ENCODE data around the gene GHRH. TPM values are rescaled to one million over a fixed set of nuclear protein-coding genes. Genes with fewer than 3 reads are reported as not detected.

Gene GHRH
- total RNA-seq, 1 donor from 2014 or later, result not detected

- Histone ChIP-seq H3K9ac (ENCODE audit: low read depth in 1 of 3, low read length in 3 of 3) (no peak overlapping the region), H3K36me3 (ENCODE audit: control insufficient read depth in 3 of 3, insufficient read depth in 3 of 3, low read length in 3 of 3) (peaks cover 46 to 57% (median 56%) of the 10 kb centered on the region in 3 donors), H3K4me3 (ENCODE audit: low read length in 3 of 3) (no peak overlapping the region), H3K27me3 (ENCODE audit: control insufficient read depth in 3 of 3, insufficient read depth in 3 of 3, low read length in 3 of 3) (no peaks in the 10 kb centered on the region), H3K27ac (ENCODE audit: low read depth, low read length) (peak overlapping the region; percentile 16), H3K4me1 (ENCODE audit: control insufficient read depth in 3 of 3, insufficient read depth in 3 of 3, low read length in 3 of 3) (peaks cover 7 to 17% (median 13%) of the 10 kb centered on the region in 3 donors), H3K9me3 (ENCODE audit: control insufficient read depth in 3 of 3, low read length in 3 of 3) (no peaks in the 10 kb centered on the region)
These were observed 59.2 kb downstream of the GHRH start for GRCh38 chr20:37202267-37202943.

- Histone ChIP-seq H3K4me3 (ENCODE audit: low read length in 3 of 3) (no peak overlapping the region), H3K9ac (ENCODE audit: low read depth in 1 of 3, low read length in 3 of 3) (no peak overlapping the region), H3K4me1 (ENCODE audit: control insufficient read depth in 3 of 3, insufficient read depth in 3 of 3, low read length in 3 of 3) (peaks cover 7 to 17% (median 13%) of the 10 kb centered on the region in 3 donors), H3K27me3 (ENCODE audit: control insufficient read depth in 3 of 3, insufficient read depth in 3 of 3, low read length in 3 of 3) (no peaks in the 10 kb centered on the region), H3K9me3 (ENCODE audit: control insufficient read depth in 3 of 3, low read length in 3 of 3) (no peaks in the 10 kb centered on the region), H3K27ac (ENCODE audit: low read depth, low read length) (peak overlapping the region; percentile 16), H3K36me3 (ENCODE audit: control insufficient read depth in 3 of 3, insufficient read depth in 3 of 3, low read length in 3 of 3) (peaks cover 40 to 51% (median 51%) of the 10 kb centered on the region in 3 donors)
These were observed 59.8 kb downstream of the GHRH start for GRCh38 chr20:37201827-37202162.

Other genes starting within 250 kb of the GHRH start
- gene RBL1, start 165.8 kb downstream of the GHRH start, total RNA-seq, result 10.4 TPM
- gene RPN2, start 82.5 kb downstream of the GHRH start, total RNA-seq, result 117 TPM
- 1.0 TPM for gene MROH8, start 82.3 kb downstream of the GHRH start, total RNA-seq
- gene MANBAL, start 27.8 kb upstream of the GHRH start, total RNA-seq, result 12.0 TPM
- gene SRC, start 84.3 kb upstream of the GHRH start, total RNA-seq, result 7.8 TPM

Measured in skeletal muscle tissue (tissue), 4 donors.